Right lobe of liver (tissue), 6 donors: Measurements from ENCODE around the gene NMNAT2. TPM values are rescaled to one million over a fixed set of nuclear protein-coding genes. Genes with fewer than 3 reads are reported as not detected.

ENCODE experiments used
- ATAC-seq, 4 donors: fragments of 200-7000 bp; cut with Tn5 transposase; one replicate each; pipeline ENCODE4 v1.9.1; 2020; ENCODE audit warnings: mild to moderate bottlenecking in 4 of 4, moderate library complexity in 4 of 4
- DNase-seq, 3 donors: peaks; one replicate each; pipeline ENCODE4 v3.0.0-alpha.2; 2020
- H3K27ac ChIP-seq, 3 donors: fragments of 200-600 bp; one replicate each; pipeline ENCODE4 v1.8.0; 2022
- H3K27me3 ChIP-seq, 2 donors: fragments of 200-600 bp; one replicate each; pipeline ENCODE4 v1.8.0; 2022
- H3K36me3 ChIP-seq, 4 donors: fragments of 200-600 bp; sonication (generic) in 1 of 4; one replicate each; pipeline versions ENCODE4 v1.5.1 to v1.8.0; 2017 to 2022; ENCODE audit warnings: control low read depth in 1 of 4
- H3K4me1 ChIP-seq, 4 donors: fragments of 200-600 bp; sonication (generic) in 1 of 4; one replicate each; pipeline versions ENCODE4 v1.5.1 to v1.8.0; 2017 to 2022; ENCODE audit warnings: control low read depth in 1 of 4
- H3K4me3 ChIP-seq, 3 donors: fragments of 200-600 bp; one replicate each; pipeline ENCODE4 v1.8.0; 2022
- H3K9me3 ChIP-seq, 4 donors: fragments of 200-600 bp; sonication (generic) in 1 of 4; one replicate each; pipeline versions ENCODE4 v1.5.1 to v1.8.0; 2017 to 2022; ENCODE audit warnings: control low read depth in 1 of 4
- POLR2A ChIP-seq: fragments of 450-650 bp; IDR thresholded peaks from one replicate; pipeline ENCODE4 v1.6.1; 2017; ENCODE audit warnings: antibody characterized with exemption, mild to moderate bottlenecking
- WGBS: methylation state at CpG from one replicate; pipeline ENCODE4 v1.1.6; 2018; ENCODE audit warnings: low coverage, low lambda C conversion rate; ENCODE audit not compliant: insufficient coverage; ENCODE audit errors: missing lambda C conversion rate; 5-methylcytosine and 5-hydroxymethylcytosine counted together
- intact Hi-C, 2 donors: fragments of 100-400 bp; cut with DNase I; formaldehyde crosslinking; loops; one replicate each; pipeline versions ENCODE4 v1.11.2 to v1.14.1; 2022
- total RNA-seq, 6 experiments: library from RNA; depleted of rRNA in 2 of 6; stranded (reverse); fragments of >200 nt in 2 of 6; fragmentation: NEBNext Ultra II Directional in 3 of 6; extraction: Animal tissue kit (Norgen Biotek cat#: 25700) in 3 of 6; gene quantifications; one replicate each; pipeline versions ENCODE4 v1.1.0 to v1.2.4, GENCODE V29; 2016 to 2023
- TF ChIP-seq, protein P1 (sequence below), 4 donors: fragments of 200-600 bp in 3 of 4; fragments of 450-650 bp in 1 of 4; IDR thresholded peaks; one replicate each; pipeline versions ENCODE4 v1.5.1 to v1.8.0; 2016 to 2022; ENCODE audit warnings: antibody characterized with exemption in 4 of 4, mild to moderate bottlenecking in 2 of 4
- donor health status: DM: no; HTN: yes; CAD: no.
- donor health status: DM: no; HTN: no; CAD: no.
- donor health status: DM: no; HTN: no; CAD: no.
- donor health status: DM: no; HTN: yes; CAD: no.
- donor health status: DM: no; HTN: yes; CAD: no.

Gene NMNAT2
- total RNA-seq, 6 experiments from 2014 or later: 0.06 to 0.07 (median 0.06) TPM; not detected in 3

DNA sequence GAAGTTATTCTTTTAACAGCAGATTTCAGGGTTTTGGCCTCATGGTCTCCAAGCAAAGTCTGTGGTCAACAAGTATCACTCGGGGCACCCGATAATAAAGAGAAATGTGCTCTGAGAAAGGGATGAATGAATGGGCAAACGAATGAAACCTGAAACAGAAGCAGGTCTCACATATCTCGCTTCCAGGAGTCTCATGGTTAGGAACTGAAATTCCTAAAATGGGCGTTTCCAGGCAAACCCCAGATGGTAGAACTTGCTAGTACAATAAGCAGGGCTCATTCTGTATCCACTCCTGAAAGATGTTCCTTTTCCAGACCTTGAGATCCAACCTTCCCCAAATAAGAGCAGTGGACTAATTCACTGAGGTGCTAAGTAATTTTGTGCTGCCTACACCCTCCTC, 144.9 kb downstream of the NMNAT2 start:
- no peak for TF ChIP-seq POLR2A
- TF ChIP-seq, protein P1, sequence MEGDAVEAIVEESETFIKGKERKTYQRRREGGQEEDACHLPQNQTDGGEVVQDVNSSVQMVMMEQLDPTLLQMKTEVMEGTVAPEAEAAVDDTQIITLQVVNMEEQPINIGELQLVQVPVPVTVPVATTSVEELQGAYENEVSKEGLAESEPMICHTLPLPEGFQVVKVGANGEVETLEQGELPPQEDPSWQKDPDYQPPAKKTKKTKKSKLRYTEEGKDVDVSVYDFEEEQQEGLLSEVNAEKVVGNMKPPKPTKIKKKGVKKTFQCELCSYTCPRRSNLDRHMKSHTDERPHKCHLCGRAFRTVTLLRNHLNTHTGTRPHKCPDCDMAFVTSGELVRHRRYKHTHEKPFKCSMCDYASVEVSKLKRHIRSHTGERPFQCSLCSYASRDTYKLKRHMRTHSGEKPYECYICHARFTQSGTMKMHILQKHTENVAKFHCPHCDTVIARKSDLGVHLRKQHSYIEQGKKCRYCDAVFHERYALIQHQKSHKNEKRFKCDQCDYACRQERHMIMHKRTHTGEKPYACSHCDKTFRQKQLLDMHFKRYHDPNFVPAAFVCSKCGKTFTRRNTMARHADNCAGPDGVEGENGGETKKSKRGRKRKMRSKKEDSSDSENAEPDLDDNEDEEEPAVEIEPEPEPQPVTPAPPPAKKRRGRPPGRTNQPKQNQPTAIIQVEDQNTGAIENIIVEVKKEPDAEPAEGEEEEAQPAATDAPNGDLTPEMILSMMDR (IDR thresholded peaks at IDR 0.05): no peak
- Histone ChIP-seq H3K9me3 (no peaks in the 10 kb centered on the region), H3K27me3 (no peaks in the 10 kb centered on the region), H3K4me3 (no peak overlapping the region), H3K36me3 (no peaks in the 10 kb centered on the region), H3K27ac (no peak overlapping the region), H3K4me1 (no peaks in the 10 kb centered on the region)
- no peak for ATAC-seq
- intact Hi-C loops: no loop called here
- WGBS: 73% methylated on average over 5 of the region's 5 CpGs
- DNase-seq: no peak

DNA sequence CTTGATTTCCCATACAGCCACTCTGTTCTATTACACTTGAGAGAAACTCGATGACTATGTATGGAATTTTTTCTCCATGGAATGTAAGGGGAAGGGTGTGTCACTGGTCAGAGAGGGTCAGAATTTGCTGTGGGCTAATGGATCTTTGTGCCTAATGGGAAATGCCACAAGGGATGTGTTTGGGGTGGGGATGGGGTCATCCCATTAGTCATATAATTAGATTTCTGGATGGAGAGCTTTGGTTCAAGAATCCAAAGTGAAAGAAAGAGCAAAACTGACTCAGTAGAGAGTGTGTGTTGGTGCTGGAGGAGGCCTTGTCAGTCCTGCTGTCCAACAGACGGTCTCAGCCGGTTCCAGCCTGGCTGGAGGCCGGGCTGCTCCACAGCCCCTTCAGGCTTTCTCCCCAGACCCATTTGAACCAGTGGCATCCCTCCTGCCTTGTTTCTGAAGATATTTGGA, 145.8 kb downstream of the NMNAT2 start:
- Histone ChIP-seq H3K27me3 (no peaks in the 10 kb centered on the region), H3K4me1 (no peaks in the 10 kb centered on the region), H3K9me3 (no peaks in the 10 kb centered on the region), H3K4me3 (no peak overlapping the region), H3K27ac (no peak overlapping the region), H3K36me3 (no peaks in the 10 kb centered on the region)
- intact Hi-C loops: no loop called here
- ATAC-seq: no peak
- TF ChIP-seq POLR2A: no peak
- TF ChIP-seq, protein P1 (IDR thresholded peaks at IDR 0.05): no peak
- 58% methylated on average over 4 of the region's 4 CpGs for WGBS
- DNase-seq: no peak

GRCh38 chr1:183270541-183271141, 147.5 kb downstream of the NMNAT2 start:
- TF ChIP-seq, protein P1 (IDR thresholded peaks at IDR 0.05): no peak
- TF ChIP-seq POLR2A: no peak
- 19% methylated on average over 3 of the region's 5 CpGs for WGBS
- no peak for DNase-seq
- ATAC-seq: no peak
- H3K9me3 ChIP-seq: no peaks in the 10 kb centered on the region
- H3K4me1 ChIP-seq: no peaks in the 10 kb centered on the region
- H3K27ac ChIP-seq: no peak overlapping the region
- intact Hi-C loops: no loop called here
- no peak overlapping the region for H3K4me3 ChIP-seq
- H3K27me3 ChIP-seq: no peaks in the 10 kb centered on the region
- H3K36me3 ChIP-seq: no peaks in the 10 kb centered on the region

DNA sequence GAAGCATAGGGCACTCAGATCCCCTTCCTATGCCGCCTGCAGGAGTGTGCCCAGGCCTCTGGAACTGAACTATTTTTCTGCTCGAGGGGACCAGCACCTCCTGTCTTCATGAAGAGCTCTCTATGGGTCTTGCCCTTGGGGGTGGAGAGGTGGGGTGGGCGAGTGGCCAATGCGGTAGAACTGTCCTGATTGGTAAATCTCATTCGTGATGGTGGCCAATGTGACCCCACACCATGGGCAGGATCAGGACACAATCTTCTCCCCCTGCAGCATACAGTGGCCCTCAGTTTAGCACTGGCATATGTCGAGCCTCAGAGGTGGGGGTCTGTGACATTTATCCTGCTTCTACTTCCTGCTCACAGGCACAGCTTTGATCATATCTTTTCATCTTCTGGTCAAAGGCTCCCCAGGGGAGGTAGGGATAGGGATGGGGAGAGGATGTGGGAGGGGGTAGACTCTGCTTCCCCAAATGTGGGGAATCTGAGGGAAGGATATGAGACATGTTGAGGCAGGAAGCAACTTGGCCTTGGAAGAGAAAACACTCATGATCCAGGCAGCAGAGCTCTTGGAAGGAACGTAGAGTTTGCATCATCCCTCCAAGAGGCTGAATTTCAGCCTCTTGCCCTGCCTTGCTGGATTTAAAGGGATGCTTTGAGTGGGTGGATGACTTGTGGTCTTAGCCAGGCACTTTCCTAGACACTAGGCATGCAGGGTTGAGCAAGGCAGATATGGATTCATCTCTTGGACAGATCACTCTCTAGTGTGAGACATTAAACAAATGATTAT, 150.3 kb downstream of the NMNAT2 start:
- no peak overlapping the region for H3K27ac ChIP-seq
- WGBS: 56% methylated on average over 3 of the region's 7 CpGs

More for the DNA sequence above, 150.3 kb downstream of the NMNAT2 start:
- Histone ChIP-seq H3K36me3 (no peaks in the 10 kb centered on the region), H3K4me3 (no peak overlapping the region), H3K9me3 (no peaks in the 10 kb centered on the region), H3K4me1 (no peaks in the 10 kb centered on the region), H3K27me3 (no peaks in the 10 kb centered on the region)
- DNase-seq (no peak), ATAC-seq (no peak)
- TF ChIP-seq, protein P1 (IDR thresholded peaks at IDR 0.05): no peak
- TF ChIP-seq POLR2A: no peak
- intact Hi-C loops: no loop called here
